Measurements from ENCODE around the gene GNAO1. TPM values are rescaled to one million over a fixed set of nuclear protein-coding genes. Genes with fewer than 3 reads are reported as not detected.

The GNAO1 gene
- total RNA-seq, 1 donor from 2014 or later, result 0.57 TPM

- Mint-ChIP-seq H3K36me3 (ENCODE audit: low read depth) (peaks cover 5% of the 10 kb centered on the region), H3K27ac (no peak overlapping the region), H3K27me3 (ENCODE audit: low read depth) (peaks cover 77% of the 10 kb centered on the region), H3K4me1 (ENCODE audit: low read depth) (peaks cover 19% of the 10 kb centered on the region), H3K9me3 (no peaks in the 10 kb centered on the region), H3K4me3 (ENCODE audit: low read depth) (peak overlapping the region; percentile 69)
- intact Hi-C loops (cut with micrococcal nuclease), result loop anchor here (5.0 to 10.0 kb wide), 2 partner anchors 717 to 1255 kb away; partner anchors contain the start of gene MMP2
- no peak for DNase-seq (ENCODE audit: low spot score)
Observed at GRCh38 chr16:56191835-56192634, 746 bp downstream of the GNAO1 start.

- peaks cover 24% of the 10 kb centered on the region for H3K4me1 Mint-ChIP-seq (ENCODE audit: low read depth)
- intact Hi-C loops (cut with micrococcal nuclease), result loop anchor here (5.0 to 10.0 kb wide), 2 partner anchors 718 to 1255 kb away; partner anchors contain the start of gene MMP2
- no peak overlapping the region for H3K27ac Mint-ChIP-seq
- DNase-seq (ENCODE audit: low spot score), result no peak
- H3K36me3 Mint-ChIP-seq (ENCODE audit: low read depth), result peaks cover 5% of the 10 kb centered on the region
- peaks cover 80% of the 10 kb centered on the region for H3K27me3 Mint-ChIP-seq (ENCODE audit: low read depth)
- peak overlapping the region; percentile 72 for H3K4me3 Mint-ChIP-seq (ENCODE audit: low read depth)
- no peaks in the 10 kb centered on the region for H3K9me3 Mint-ChIP-seq
Observed at GRCh38 chr16:56192635-56192945, 1.3 kb downstream of the GNAO1 start.

GRCh38 chr16:56192986-56193945 is 2.0 kb downstream of the GNAO1 start:
- Mint-ChIP-seq H3K9me3 (no peaks in the 10 kb centered on the region), H3K4me1 (ENCODE audit: low read depth) (peaks cover 31% of the 10 kb centered on the region), H3K27ac (no peak overlapping the region), H3K4me3 (ENCODE audit: low read depth) (peak overlapping the region; percentile 72), H3K27me3 (ENCODE audit: low read depth) (peaks cover 78% of the 10 kb centered on the region), H3K36me3 (ENCODE audit: low read depth) (peaks cover 5% of the 10 kb centered on the region)
- no peak for DNase-seq (ENCODE audit: low spot score)
- intact Hi-C loops (cut with micrococcal nuclease), result loop anchor here (5.0 to 10.0 kb wide), 2 partner anchors 718 to 1256 kb away; partner anchors contain the start of gene MMP2

- H3K4me1 Mint-ChIP-seq (ENCODE audit: low read depth), result peaks cover 39% of the 10 kb centered on the region
- peaks cover 70% of the 10 kb centered on the region for H3K27me3 Mint-ChIP-seq (ENCODE audit: low read depth)
- DNase-seq (ENCODE audit: low spot score), result peak; percentile 62
- H3K4me3 Mint-ChIP-seq (ENCODE audit: low read depth), result peak overlapping the region; percentile 26
- peaks cover 5% of the 10 kb centered on the region for H3K36me3 Mint-ChIP-seq (ENCODE audit: low read depth)
- H3K9me3 Mint-ChIP-seq, result no peaks in the 10 kb centered on the region
- H3K27ac Mint-ChIP-seq, result no peak overlapping the region
- intact Hi-C loops (cut with micrococcal nuclease), result loop anchor here (5.0 to 10.0 kb wide), 2 partner anchors 719 to 1257 kb away; partner anchors contain the start of gene MMP2
Observed at GRCh38 chr16:56193951-56194726, 2.9 kb downstream of the GNAO1 start.

GRCh38 chr16:56195151-56195550 is 3.9 kb downstream of the GNAO1 start:
- DNase-seq (ENCODE audit: low spot score), result no peak
- Mint-ChIP-seq H3K27ac (no peak overlapping the region), H3K27me3 (ENCODE audit: low read depth) (peaks cover 60% of the 10 kb centered on the region), H3K9me3 (no peaks in the 10 kb centered on the region), H3K36me3 (ENCODE audit: low read depth) (peaks cover 5% of the 10 kb centered on the region), H3K4me1 (ENCODE audit: low read depth) (peaks cover 40% of the 10 kb centered on the region), H3K4me3 (ENCODE audit: low read depth) (no peak overlapping the region)
- intact Hi-C loops (cut with micrococcal nuclease), result loop anchor here (10.0 kb wide), 1 partner anchor 720 kb away; the partner anchor contains the start of gene MMP2

- no peak for DNase-seq (ENCODE audit: low spot score)
- Mint-ChIP-seq H3K27me3 (ENCODE audit: low read depth) (peaks cover 56% of the 10 kb centered on the region), H3K36me3 (ENCODE audit: low read depth) (peaks cover 5% of the 10 kb centered on the region), H3K4me3 (ENCODE audit: low read depth) (no peak overlapping the region), H3K27ac (no peak overlapping the region), H3K9me3 (no peaks in the 10 kb centered on the region), H3K4me1 (ENCODE audit: low read depth) (peaks cover 39% of the 10 kb centered on the region)
- intact Hi-C loops (cut with micrococcal nuclease), result loop anchor here (10.0 kb wide), 1 partner anchor 722 kb away; the partner anchor contains the start of gene MMP2
Observed at GRCh38 chr16:56196381-56196780, 5.1 kb downstream of the GNAO1 start.

GRCh38 chr16:56197192-56197992 is 6.1 kb downstream of the GNAO1 start:
- Mint-ChIP-seq H3K27ac (peak overlapping the region; percentile 26), H3K27me3 (ENCODE audit: low read depth) (peaks cover 50% of the 10 kb centered on the region), H3K4me1 (ENCODE audit: low read depth) (peaks cover 39% of the 10 kb centered on the region), H3K4me3 (ENCODE audit: low read depth) (no peak overlapping the region), H3K36me3 (ENCODE audit: low read depth) (peaks cover 5% of the 10 kb centered on the region), H3K9me3 (no peaks in the 10 kb centered on the region)
- intact Hi-C loops (cut with micrococcal nuclease), result loop anchor here (10.0 kb wide), 1 partner anchor 723 kb away; the partner anchor contains the start of gene MMP2
- no peak for DNase-seq (ENCODE audit: low spot score)

- peak overlapping the region; percentile 44 for H3K4me3 Mint-ChIP-seq (ENCODE audit: low read depth)
- no peaks in the 10 kb centered on the region for H3K36me3 Mint-ChIP-seq (ENCODE audit: low read depth)
- no peaks in the 10 kb centered on the region for H3K9me3 Mint-ChIP-seq
- intact Hi-C loops (cut with micrococcal nuclease), result loop anchor here (2.0 to 10.0 kb wide), 2 partner anchors 159 to 723 kb away; partner anchors contain the start of gene MMP2
- H3K27me3 Mint-ChIP-seq (ENCODE audit: low read depth), result peaks cover 44% of the 10 kb centered on the region
- H3K27ac Mint-ChIP-seq, result peak overlapping the region; percentile 26
- peaks cover 33% of the 10 kb centered on the region for H3K4me1 Mint-ChIP-seq (ENCODE audit: low read depth)
- no peak for DNase-seq (ENCODE audit: low spot score)
Observed at GRCh38 chr16:56198006-56198754, 6.9 kb downstream of the GNAO1 start.

- H3K27me3 Mint-ChIP-seq (ENCODE audit: low read depth), result peaks cover 39% of the 10 kb centered on the region
- no peak overlapping the region for H3K4me3 Mint-ChIP-seq (ENCODE audit: low read depth)
- H3K27ac Mint-ChIP-seq, result no peak overlapping the region
- no peaks in the 10 kb centered on the region for H3K9me3 Mint-ChIP-seq
- DNase-seq (ENCODE audit: low spot score), result no peak
- peaks cover 30% of the 10 kb centered on the region for H3K4me1 Mint-ChIP-seq (ENCODE audit: low read depth)
- intact Hi-C loops (cut with micrococcal nuclease), result loop anchor here (2.0 to 10.0 kb wide), 2 partner anchors 158 to 724 kb away; partner anchors contain the start of gene MMP2
- no peaks in the 10 kb centered on the region for H3K36me3 Mint-ChIP-seq (ENCODE audit: low read depth)
Observed at GRCh38 chr16:56198755-56199114, 7.4 kb downstream of the GNAO1 start.

GRCh38 chr16:56199164-56199563 is 7.9 kb downstream of the GNAO1 start:
- Mint-ChIP-seq H3K4me3 (ENCODE audit: low read depth) (peak overlapping the region; percentile 24), H3K36me3 (ENCODE audit: low read depth) (no peaks in the 10 kb centered on the region), H3K4me1 (ENCODE audit: low read depth) (peaks cover 26% of the 10 kb centered on the region), H3K9me3 (no peaks in the 10 kb centered on the region), H3K27ac (peak overlapping the region; percentile 50), H3K27me3 (ENCODE audit: low read depth) (peaks cover 35% of the 10 kb centered on the region)
- no peak for DNase-seq (ENCODE audit: low spot score)
- intact Hi-C loops (cut with micrococcal nuclease), result loop anchor here (2.0 to 10.0 kb wide), 2 partner anchors 158 to 724 kb away; partner anchors contain the start of gene MMP2

- Mint-ChIP-seq H3K27me3 (ENCODE audit: low read depth) (peaks cover 25% of the 10 kb centered on the region), H3K9me3 (no peaks in the 10 kb centered on the region), H3K36me3 (ENCODE audit: low read depth) (no peaks in the 10 kb centered on the region), H3K4me3 (ENCODE audit: low read depth) (no peak overlapping the region), H3K4me1 (ENCODE audit: low read depth) (peaks cover 23% of the 10 kb centered on the region), H3K27ac (no peak overlapping the region)
- intact Hi-C loops (cut with micrococcal nuclease), result no loop called here
- no peak for DNase-seq (ENCODE audit: low spot score)
Observed at GRCh38 chr16:56201030-56201429, 9.7 kb downstream of the GNAO1 start.
